ENCODE results near the gene C20orf202.
A peak's percentile ranks its signal among the peaks of the same experiment; 100 is the strongest.
"Not testable (repeated sequence)": the region's sequence is repeated elsewhere in the genome, so short reads cannot be mapped to it uniquely, and the experiment has no call there.

C20orf202 gene

GRCh38 chr20:1212023-1212422, 8.8 kb downstream of the C20orf202 start:
- DNase-seq: peak; percentile 70

GRCh38 chr20:1212607-1213396, 9.5 kb downstream of the C20orf202 start:
- DNase-seq: peak; percentile 80

GRCh38 chr20:1214838-1215261, 11.6 kb downstream of the C20orf202 start:
- DNase-seq: no peak

- no peak for DNase-seq
Measured at GRCh38 chr20:1215386-1216170, 12.3 kb downstream of the C20orf202 start.

- not testable (repeated sequence) for DNase-seq
Measured at GRCh38 chr20:1216527-1217427, 13.5 kb downstream of the C20orf202 start.

- DNase-seq: not testable (repeated sequence)
Measured at GRCh38 chr20:1222750-1223149, 19.5 kb downstream of the C20orf202 start.

GRCh38 chr20:1224205-1224890, 21.1 kb downstream of the C20orf202 start:
- no peak for DNase-seq

- no peak for DNase-seq
Measured at GRCh38 chr20:1225263-1225782, 22.1 kb downstream of the C20orf202 start.

GRCh38 chr20:1225783-1226654, 22.8 kb downstream of the C20orf202 start, which contains the start of gene RAD21L1:
TSS of gene RAD21L1 (plus strand) at chr20:1226044. CDS start at chr20:1228454, 2,410 bp downstream.
- peak; percentile 81 for DNase-seq

- no peak for DNase-seq
Measured at GRCh38 chr20:1229541-1229940, 26.3 kb downstream of the C20orf202 start.

- no peak for DNase-seq
Measured at GRCh38 chr20:1232286-1233111, 29.2 kb downstream of the C20orf202 start.

- DNase-seq: no peak
Measured at GRCh38 chr20:1240549-1240948, 37.3 kb downstream of the C20orf202 start.

- DNase-seq: no peak
Measured at GRCh38 chr20:1241456-1241855, 38.2 kb downstream of the C20orf202 start.

- no peak for DNase-seq
Measured at GRCh38 chr20:1242099-1242498, 38.8 kb downstream of the C20orf202 start.

GRCh38 chr20:1242530-1242929, 39.3 kb downstream of the C20orf202 start:
- DNase-seq: no peak

GRCh38 chr20:1245578-1245977, 42.3 kb downstream of the C20orf202 start:
- no peak for DNase-seq

- DNase-seq: no peak
Measured at GRCh38 chr20:1247689-1248088, 44.4 kb downstream of the C20orf202 start.

GRCh38 chr20:1250282-1250681, 47.0 kb downstream of the C20orf202 start:
- not testable (repeated sequence) for DNase-seq

GRCh38 chr20:1252416-1252815, 49.2 kb downstream of the C20orf202 start:
- no peak for DNase-seq

GRCh38 chr20:1254254-1254653, 51.0 kb downstream of the C20orf202 start:
- DNase-seq: no peak
